SJSA1 (cell line): ENCODE results near the gene MT1E. TPM values are rescaled to one million over a fixed set of nuclear protein-coding genes. Genes with fewer than 3 reads are reported as not detected.
"Not testable (repeated sequence)": the region's sequence is repeated elsewhere in the genome, so short reads cannot be mapped to it uniquely, and the experiment has no call there.

ENCODE experiments used
- DNase-seq, 2 experiments: peaks; one replicate each; pipeline ENCODE4 v3.0.0-alpha.2; 2015 to 2020; ENCODE audit warnings: low spot score in 2 of 2, low read depth in 1 of 2
- H3K27ac ChIP-seq: fragments of 250-450 bp; sonication (Bioruptor Pico); 2 replicates; pipeline ENCODE4 v1.5.1; 2020; ENCODE audit warnings: mild to moderate bottlenecking, moderate library complexity
- H3K27me3 ChIP-seq: fragments of 250-450 bp; sonication (Bioruptor Pico); replicated peaks from 2 replicates; pipeline ENCODE4 v1.5.1; 2020; ENCODE audit warnings: mild to moderate bottlenecking, moderate library complexity
- H3K36me3 ChIP-seq: fragments of 250-450 bp; sonication (Bioruptor Pico); 2 replicates; pipeline ENCODE4 v1.5.1; 2020; ENCODE audit warnings: mild to moderate bottlenecking
- H3K4me1 ChIP-seq: fragments of 250-450 bp; sonication (Bioruptor Pico); replicated peaks from 2 replicates; pipeline ENCODE4 v1.6.1; 2021; ENCODE audit warnings: mild to moderate bottlenecking
- H3K4me3 ChIP-seq: fragments of 250-450 bp; sonication (Bioruptor Pico); 2 replicates; pipeline ENCODE4 v1.5.1; 2020; ENCODE audit warnings: mild to moderate bottlenecking
- H3K9me3 ChIP-seq: fragments of 250-450 bp; sonication (Bioruptor Pico); replicated peaks from 2 replicates; pipeline ENCODE4 v1.5.1; 2020; ENCODE audit warnings: mild to moderate bottlenecking
- total RNA-seq: library from RNA; depleted of rRNA; stranded (reverse); fragments of >200 nt; shearing (Covaris generic); gene quantifications from 2 replicates; pipeline ENCODE4 v1.2.3, GENCODE V29; 2014; rRNA removed

The MT1E gene
- 63.9 and 155 TPM in 2 replicates for total RNA-seq

- no peaks in the 10 kb centered on the region; the same call in 1 of the 2 replicates for H3K36me3 ChIP-seq
- H3K4me1 ChIP-seq, result peaks cover 20% of the 10 kb centered on the region
- DNase-seq, result peak in 1 of 2 experiments; percentile 41
- no peaks in the 10 kb centered on the region for H3K9me3 ChIP-seq
- peak within 1 kb of the TSS; percentile 36 for H3K27ac ChIP-seq
- H3K27me3 ChIP-seq, result no peaks in the 10 kb centered on the region; the same call in 1 of the 2 replicates
- peak within 1 kb of the TSS; percentile 42 for H3K4me3 ChIP-seq
These were observed at the start of gene MT1E for GRCh38 chr16:56625140-56625942. MT1E (plus strand) TSS chr16:56625781; CDS start chr16:56625852, 71 bp downstream.

- DNase-seq, result peak; percentile 47 to 70
- Histone ChIP-seq H3K27me3 (no peaks in the 10 kb centered on the region; the same call in none of the 2 replicates), H3K27ac (no peak overlapping the region), H3K9me3 (0 out of 2 replicates have a peak, but pooled peaks cover 2% of the 10 kb centered on the region), H3K4me3 (no peak overlapping the region), H3K36me3 (no peaks in the 10 kb centered on the region), H3K4me1 (no peaks in the 10 kb centered on the region)
These were observed 48.8 kb upstream of the MT1E start for GRCh38 chr16:56576585-56577299.

- no peak for DNase-seq
- no peaks in the 10 kb centered on the region for H3K4me1 ChIP-seq
- H3K9me3 ChIP-seq, result 0 out of 2 replicates have a peak, but pooled peaks cover 2% of the 10 kb centered on the region
- no peaks in the 10 kb centered on the region; the same call in none of the 2 replicates for H3K27me3 ChIP-seq
- no peak overlapping the region for H3K27ac ChIP-seq
- H3K36me3 ChIP-seq, result no peaks in the 10 kb centered on the region
- H3K4me3 ChIP-seq, result no peak overlapping the region
These were observed 48.3 kb upstream of the MT1E start for GRCh38 chr16:56577300-56577625.

GRCh38 chr16:56580391-56581048, 45.1 kb upstream of the MT1E start:
- Histone ChIP-seq H3K4me3 (no peak overlapping the region), H3K27ac (no peak overlapping the region), H3K36me3 (no peaks in the 10 kb centered on the region), H3K4me1 (no peaks in the 10 kb centered on the region), H3K27me3 (peaks cover 13% of the 10 kb centered on the region), H3K9me3 (no peaks in the 10 kb centered on the region)
- DNase-seq, result no peak

DNA sequence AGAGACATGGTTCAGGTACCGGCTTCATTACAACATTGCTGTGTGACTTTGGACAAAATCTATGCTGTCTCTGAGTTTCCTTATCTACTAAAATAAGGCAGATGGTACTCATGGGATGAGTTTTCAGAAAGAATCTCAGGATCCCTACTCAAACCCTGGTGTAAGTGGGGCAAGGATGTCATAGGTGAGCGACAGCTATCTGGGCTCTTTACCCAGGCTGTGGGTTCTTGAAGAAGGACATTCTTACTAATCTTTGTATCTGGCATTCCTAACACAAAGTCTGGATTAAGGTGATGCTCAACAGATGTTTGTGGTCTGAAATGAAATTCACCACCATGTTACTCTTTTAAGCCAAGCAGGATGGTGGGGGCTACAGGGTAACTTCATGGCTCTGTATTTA, 42.7 kb upstream of the MT1E start:
- not testable (repeated sequence) for H3K9me3 ChIP-seq, H3K36me3 ChIP-seq, H3K27ac ChIP-seq, H3K4me1 ChIP-seq, DNase-seq, H3K4me3 ChIP-seq
- H3K27me3 ChIP-seq, result peaks cover 19% of the 10 kb centered on the region

- Histone ChIP-seq H3K4me1 (no peaks in the 10 kb centered on the region), H3K27me3 (peaks cover 24% of the 10 kb centered on the region), H3K4me3 (no peak overlapping the region), H3K9me3 (no peaks in the 10 kb centered on the region), H3K27ac (no peak overlapping the region), H3K36me3 (no peaks in the 10 kb centered on the region)
- DNase-seq, result no peak
These were observed 42.0 kb upstream of the MT1E start for GRCh38 chr16:56583351-56584168.

GRCh38 chr16:56584276-56584675, 41.3 kb upstream of the MT1E start:
- Histone ChIP-seq H3K4me1 (peaks cover 3% of the 10 kb centered on the region), H3K27me3 (peaks cover 31% of the 10 kb centered on the region)
- no peak for DNase-seq

DNA sequence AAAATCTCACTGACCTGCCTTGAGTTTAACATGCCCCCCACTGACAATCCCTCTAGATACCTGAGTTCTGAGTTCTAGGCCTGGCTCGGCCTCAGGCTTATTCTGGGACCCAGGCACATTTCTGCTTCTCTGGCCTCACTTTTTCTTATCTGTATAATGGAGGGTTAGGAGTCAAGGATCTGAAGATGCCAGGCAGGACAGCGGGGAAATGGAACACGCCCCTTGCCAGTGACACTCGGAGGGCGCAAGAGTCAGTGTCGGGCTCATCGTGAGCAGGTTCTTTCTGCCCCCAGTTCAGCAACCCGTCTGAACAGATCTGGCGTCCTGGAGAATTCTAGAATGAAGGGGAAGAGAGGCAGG, 36.8 kb upstream of the MT1E start:
- Histone ChIP-seq H3K27me3 (peaks cover 53% of the 10 kb centered on the region), H3K9me3 (0 out of 2 replicates have a peak, but pooled peaks cover 5% of the 10 kb centered on the region)

More at GRCh38 chr16:56584276-56584675, 41.3 kb upstream of the MT1E start:
- no peak overlapping the region for H3K27ac ChIP-seq
- H3K4me3 ChIP-seq, result no peak overlapping the region
- no peaks in the 10 kb centered on the region for H3K36me3 ChIP-seq
- 0 out of 2 replicates have a peak, but pooled peaks cover 2% of the 10 kb centered on the region for H3K9me3 ChIP-seq

GRCh38 chr16:56589141-56590039, 36.2 kb upstream of the MT1E start, which contains the start of gene MT3:
MT3 (plus strand) TSS chr16:56589528; CDS start chr16:56589591, 63 bp downstream.
- H3K36me3 ChIP-seq, result no peaks in the 10 kb centered on the region
- H3K27me3 ChIP-seq, result peaks cover 49% of the 10 kb centered on the region
- DNase-seq, result no peak
- peaks cover 7% of the 10 kb centered on the region for H3K4me1 ChIP-seq
- H3K4me3 ChIP-seq, result no peak within 1 kb of the TSS; the same call in 1 of the 2 replicates
- H3K27ac ChIP-seq, result no peak within 1 kb of the TSS
- 0 out of 2 replicates have a peak, but pooled peaks cover 5% of the 10 kb centered on the region for H3K9me3 ChIP-seq

More for the DNA sequence above, 36.8 kb upstream of the MT1E start:
- no peak overlapping the region; the same call in 1 of the 2 replicates for H3K4me3 ChIP-seq
- H3K27ac ChIP-seq, result no peak overlapping the region
- peaks cover 7% of the 10 kb centered on the region for H3K4me1 ChIP-seq
- DNase-seq, result no peak
- no peaks in the 10 kb centered on the region for H3K36me3 ChIP-seq

- no peak for DNase-seq
- H3K9me3 ChIP-seq, result 0 out of 2 replicates have a peak, but pooled peaks cover 5% of the 10 kb centered on the region
- H3K36me3 ChIP-seq, result no peaks in the 10 kb centered on the region
- peaks cover 7% of the 10 kb centered on the region for H3K4me1 ChIP-seq
- no peak overlapping the region for H3K27ac ChIP-seq
- no peak overlapping the region for H3K4me3 ChIP-seq
- peaks cover 38% of the 10 kb centered on the region for H3K27me3 ChIP-seq
These were observed 34.1 kb upstream of the MT1E start for GRCh38 chr16:56591377-56592060.

GRCh38 chr16:56593573-56594291, 31.8 kb upstream of the MT1E start:
- Histone ChIP-seq H3K9me3 (peaks cover 5% of the 10 kb centered on the region; the same call in 1 of the 2 replicates), H3K27me3 (peaks cover 35% of the 10 kb centered on the region), H3K4me1 (peaks cover 7% of the 10 kb centered on the region), H3K36me3 (no peaks in the 10 kb centered on the region), H3K27ac (no peak overlapping the region), H3K4me3 (no peak overlapping the region)
- DNase-seq, result no peak
